ENCODE measurements around the gene MAS1L. TPM values are rescaled to one million over a fixed set of nuclear protein-coding genes. Genes with fewer than 3 reads are reported as not detected.

MAS1L gene
- total RNA-seq, 1 experiment from 2014 or later = not detected

DNA sequence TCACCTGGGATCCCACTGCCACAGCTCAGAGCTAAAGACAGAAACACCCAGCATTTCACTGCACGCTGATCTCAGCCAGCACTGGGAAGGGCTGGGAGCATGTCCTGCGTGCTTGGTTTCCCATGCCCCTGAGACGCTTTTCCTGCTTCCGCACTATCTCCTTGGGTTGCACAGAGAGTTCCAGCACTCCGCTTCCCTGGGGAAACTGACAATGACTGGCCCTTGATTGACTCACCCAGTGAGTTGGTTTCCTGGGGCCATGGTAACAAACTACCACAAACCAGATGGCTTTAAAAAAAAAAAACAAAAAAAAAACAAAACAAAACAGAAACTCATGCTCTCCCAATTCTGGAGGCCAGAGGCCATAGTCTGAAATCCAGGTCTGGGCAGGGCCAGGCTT lies 14.8 kb upstream of the MAS1L start:
- Histone ChIP-seq H3K79me2 (ENCODE audit: insufficient read depth, low read length) (no peaks in the 10 kb centered on the region), H3K9me2 (ENCODE audit: insufficient read depth) (no peaks in the 10 kb centered on the region), H3K36me3 (ENCODE audit: control insufficient read depth in 1 of 2, insufficient read depth in 2 of 2, low read length in 2 of 2) (no peaks in the 10 kb centered on the region), H3K4me3 (replicated peaks in 1 of 2; ENCODE audit: low read depth in 1 of 2, low read length in 2 of 2) (no peak overlapping the region), H3K27me3 (ENCODE audit: insufficient read depth, low read length) (peaks cover 14% of the 10 kb centered on the region), H3K4me2 (ENCODE audit: low read length) (no peak overlapping the region), H2AFZ (ENCODE audit: low read depth, low read length, poor library complexity, severe bottlenecking) (no peak overlapping the region), H3K4me1 (ENCODE audit: control insufficient read depth in 1 of 2, insufficient read depth in 2 of 2, low read length in 2 of 2) (no peaks in the 10 kb centered on the region), H4K20me1 (ENCODE audit: insufficient read depth) (no peaks in the 10 kb centered on the region), H3K9ac (ENCODE audit: low read length) (no peak overlapping the region), H3K9me3 (ENCODE audit: control insufficient read depth in 1 of 2, insufficient read depth in 1 of 2, low read depth in 1 of 2, low read length in 2 of 2) (no peaks in the 10 kb centered on the region), H3K27ac (ENCODE audit: low read depth, low read length) (no peak overlapping the region)
- DNase-seq (ENCODE audit: low read depth, low spot score) = no peak
- CTCF ChIA-PET = no interaction called here
- ATAC-seq = no peak
- POLR2A ChIA-PET = no interaction called here
- intact Hi-C loops (cut with micrococcal nuclease) = no loop called here
- BruUV-seq (replicated peaks) = no TSS peak
- RAD21 ChIA-PET (ENCODE audit: low non-redundant PET in 1 of 2, low total read pairs in 2 of 2, uncharacterized antibody in 2 of 2, unreplicated experiment in 2 of 2) = no interaction called here
- TF ChIP-seq POLR2A (IDR thresholded peaks at IDR 0.05; ENCODE audit: borderline replicate concordance, extremely low read depth, insufficient read depth, insufficient read length) = no peak
- TF ChIP-seq, protein P1, sequence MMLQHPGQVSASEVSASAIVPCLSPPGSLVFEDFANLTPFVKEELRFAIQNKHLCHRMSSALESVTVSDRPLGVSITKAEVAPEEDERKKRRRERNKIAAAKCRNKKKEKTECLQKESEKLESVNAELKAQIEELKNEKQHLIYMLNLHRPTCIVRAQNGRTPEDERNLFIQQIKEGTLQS (IDR thresholded peaks at IDR 0.05) = no peak
- no peak for TF ChIP-seq JUND (IDR thresholded peaks at IDR 0.05)
- TF ChIP-seq ZBTB33 (IDR thresholded peaks at IDR 0.05; ENCODE audit: extremely low read depth, insufficient replicate concordance, low read length) = no peak
- TF ChIP-seq ZFX (IDR thresholded peaks at IDR 0.05) = no peak
- no peak for TF ChIP-seq SRF (IDR thresholded peaks at IDR 0.05; ENCODE audit: low read depth)
- no peak for TF ChIP-seq SP1 (IDR thresholded peaks at IDR 0.05; ENCODE audit: low read depth)
- TF ChIP-seq, protein P2, sequence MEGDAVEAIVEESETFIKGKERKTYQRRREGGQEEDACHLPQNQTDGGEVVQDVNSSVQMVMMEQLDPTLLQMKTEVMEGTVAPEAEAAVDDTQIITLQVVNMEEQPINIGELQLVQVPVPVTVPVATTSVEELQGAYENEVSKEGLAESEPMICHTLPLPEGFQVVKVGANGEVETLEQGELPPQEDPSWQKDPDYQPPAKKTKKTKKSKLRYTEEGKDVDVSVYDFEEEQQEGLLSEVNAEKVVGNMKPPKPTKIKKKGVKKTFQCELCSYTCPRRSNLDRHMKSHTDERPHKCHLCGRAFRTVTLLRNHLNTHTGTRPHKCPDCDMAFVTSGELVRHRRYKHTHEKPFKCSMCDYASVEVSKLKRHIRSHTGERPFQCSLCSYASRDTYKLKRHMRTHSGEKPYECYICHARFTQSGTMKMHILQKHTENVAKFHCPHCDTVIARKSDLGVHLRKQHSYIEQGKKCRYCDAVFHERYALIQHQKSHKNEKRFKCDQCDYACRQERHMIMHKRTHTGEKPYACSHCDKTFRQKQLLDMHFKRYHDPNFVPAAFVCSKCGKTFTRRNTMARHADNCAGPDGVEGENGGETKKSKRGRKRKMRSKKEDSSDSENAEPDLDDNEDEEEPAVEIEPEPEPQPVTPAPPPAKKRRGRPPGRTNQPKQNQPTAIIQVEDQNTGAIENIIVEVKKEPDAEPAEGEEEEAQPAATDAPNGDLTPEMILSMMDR (IDR thresholded peaks at IDR 0.05 in 2 of 3, conservative IDR thresholded peaks at IDR 0.05 in 1 of 3; ENCODE audit: borderline replicate concordance in 1 of 3, insufficient read depth in 1 of 3, low read depth in 2 of 3, low read length in 2 of 3) = no peak

All from HCT116 (cell line).